PFSK-1 (cell line): ENCODE measurements around the gene CNTNAP5.

Source experiments
- FOXP2 ChIP-seq: optimal IDR thresholded peaks from 2 replicates; pipeline ENCODE3; 2011; ENCODE audit warnings: borderline replicate concordance, control low read depth, inconsistent platforms; ENCODE audit not compliant: insufficient read depth; ENCODE audit errors: extremely low read length, extremely low read depth
- POLR2AphosphoS5 ChIP-seq: IDR thresholded peaks from 2 replicates; pipeline ENCODE4 v1.6.1; 2012; ENCODE audit warnings: low read depth, mild to moderate bottlenecking, control low read depth, low read length, moderate library complexity
- REST ChIP-seq, 2 experiments: IDR thresholded peaks; 2 replicates each; pipeline versions ENCODE4 v1.6.1 to v1.8.0; 2011 to 2012; ENCODE audit warnings: low read depth in 2 of 2, low read length in 2 of 2, control low read depth in 1 of 2, inconsistent platforms in 1 of 2, mild to moderate bottlenecking in 1 of 2, moderate library complexity in 1 of 2; ENCODE audit not compliant: insufficient read depth in 1 of 2
- SIN3A ChIP-seq: IDR thresholded peaks from 2 replicates; pipeline ENCODE4 v1.6.1; 2012; ENCODE audit warnings: mild to moderate bottlenecking, low read length, moderate library complexity, borderline replicate concordance; ENCODE audit not compliant: insufficient read depth
- TAF1 ChIP-seq: IDR thresholded peaks from 2 replicates; pipeline ENCODE4 v1.6.1; 2012; ENCODE audit warnings: low read length, control low read depth, borderline replicate concordance; ENCODE audit not compliant: insufficient read depth

Gene CNTNAP5

GRCh38 chr2:124254621-124255020, 229.5 kb downstream of the CNTNAP5 start:
- TF ChIP-seq SIN3A (no peak), FOXP2 (no peak), REST (IDR thresholded peaks at IDR 0.05; ENCODE audit: insufficient read depth in 1 of 2, low read depth in 2 of 2, low read length in 2 of 2) (no peak), TAF1 (no peak), POLR2AphosphoS5 (no peak)

GRCh38 chr2:124257120-124257519, 232.0 kb downstream of the CNTNAP5 start:
- no peak for TF ChIP-seq FOXP2
- no peak for TF ChIP-seq REST (IDR thresholded peaks at IDR 0.05; ENCODE audit: insufficient read depth in 1 of 2, low read depth in 2 of 2, low read length in 2 of 2)
- TF ChIP-seq TAF1: no peak
- TF ChIP-seq SIN3A: no peak
- TF ChIP-seq POLR2AphosphoS5: no peak

- TF ChIP-seq SIN3A: no peak
- no peak for TF ChIP-seq POLR2AphosphoS5
- TF ChIP-seq FOXP2: no peak
- no peak for TF ChIP-seq TAF1
- TF ChIP-seq REST (IDR thresholded peaks at IDR 0.05; ENCODE audit: insufficient read depth in 1 of 2, low read depth in 2 of 2, low read length in 2 of 2): no peak
These were observed 233.2 kb downstream of the CNTNAP5 start for GRCh38 chr2:124258140-124258880.

GRCh38 chr2:124261456-124261855, 236.4 kb downstream of the CNTNAP5 start:
- TF ChIP-seq REST (IDR thresholded peaks at IDR 0.05; ENCODE audit: insufficient read depth in 1 of 2, low read depth in 2 of 2, low read length in 2 of 2): no peak
- no peak for TF ChIP-seq TAF1
- TF ChIP-seq SIN3A: no peak
- no peak for TF ChIP-seq POLR2AphosphoS5
- TF ChIP-seq FOXP2: no peak
